CD4-positive, alpha-beta T cell (primary cell): Measurements from ENCODE around the gene MAGI1. TPM values are rescaled to one million over a fixed set of nuclear protein-coding genes. Genes with fewer than 3 reads are reported as not detected.

Experiments used
- ATAC-seq: fragments of 200-7000 bp; cut with Tn5 transposase; one replicate; pipeline ENCODE4 v1.10.0; 2022; ENCODE audit warnings: mild to moderate bottlenecking; ENCODE audit not compliant: poor library complexity
- CTCF ChIA-PET: fragments of 350-600 bp; sonication (Branson Sonifier 250); formaldehyde crosslinking; loops from one replicate; lab custom pipeline; 2021; ENCODE audit warnings: antibody characterized with exemption, inconsistent platforms; lab: Charles Lee
- POLR2A ChIA-PET: fragments of 350-600 bp; sonication (Branson Sonifier 250); formaldehyde crosslinking; loops from one replicate; lab custom pipeline; 2021; ENCODE audit warnings: antibody characterized with exemption, inconsistent platforms; lab: Charles Lee
- DNase-seq, 14 experiments: peaks; one replicate each; pipeline ENCODE4 v3.0.0-alpha.2; 2013 to 2020; ENCODE audit warnings: mixed read lengths in 2 of 14
- H3K27ac ChIP-seq, 2 donors: one replicate each; pipeline versions ENCODE4 v1.5.1 to v1.7.0; 2013; ENCODE audit warnings: low read length in 2 of 2, low read depth in 1 of 2, mild to moderate bottlenecking in 1 of 2
- H3K27me3 ChIP-seq, 2 experiments: 1 replicate in 1 of 2; 2 replicates in 1 of 2; pipeline versions ENCODE4 v1.6.1 to v1.7.0; 2013; ENCODE audit warnings: low read length in 2 of 2, control low read depth in 1 of 2, mild to moderate bottlenecking in 1 of 2, moderate library complexity in 1 of 2; ENCODE audit not compliant: insufficient read depth in 2 of 2, control insufficient read depth in 1 of 2
- H3K36me3 ChIP-seq: one replicate; pipeline ENCODE4 v1.6.1; 2013; ENCODE audit warnings: low read length, control low read depth; ENCODE audit not compliant: insufficient read depth
- H3K4me1 ChIP-seq: one replicate; pipeline ENCODE4 v1.6.1; 2013; ENCODE audit warnings: low read length, control low read depth; ENCODE audit not compliant: insufficient read depth
- H3K4me3 ChIP-seq: one replicate; pipeline ENCODE4 v1.5.1; 2013; ENCODE audit warnings: mild to moderate bottlenecking, low read length, moderate library complexity
- H3K9me3 ChIP-seq, 2 experiments: 1 replicate in 1 of 2; 2 replicates in 1 of 2; pipeline versions ENCODE4 v1.6.1 to v1.7.0; 2013; ENCODE audit warnings: low read length in 2 of 2, mild to moderate bottlenecking in 2 of 2, control low read depth in 1 of 2, moderate library complexity in 1 of 2; ENCODE audit not compliant: control insufficient read depth in 1 of 2, insufficient read depth in 1 of 2
- H3K27ac Mint-ChIP-seq: one replicate; pipeline ENCODE4 v1.8.0; 2020; ENCODE audit warnings: mixed read lengths
- H3K27me3 Mint-ChIP-seq: one replicate; pipeline ENCODE4 v1.8.0; 2021; ENCODE audit warnings: mixed read lengths
- H3K36me3 Mint-ChIP-seq: one replicate; pipeline ENCODE4 v1.8.0; 2021; ENCODE audit warnings: low read depth, mixed read lengths
- H3K4me1 Mint-ChIP-seq: one replicate; pipeline ENCODE4 v1.8.0; 2021; ENCODE audit warnings: low read depth, mixed read lengths
- H3K4me3 Mint-ChIP-seq: one replicate; pipeline ENCODE4 v1.8.0; 2020; ENCODE audit warnings: mild to moderate bottlenecking, mixed read lengths
- H3K9me3 Mint-ChIP-seq: one replicate; pipeline ENCODE4 v1.8.0; 2020; ENCODE audit warnings: mixed read lengths
- CTCF ChIP-seq: fragments of 200-600 bp; IDR thresholded peaks from one replicate; pipeline ENCODE4 v1.8.0; 2022; ENCODE audit warnings: antibody characterized with exemption, mild to moderate bottlenecking
- intact Hi-C, 2 experiments: fragments of 100-400 bp; cut with DNase I in 1 of 2; cut with micrococcal nuclease in 1 of 2; formaldehyde crosslinking; loops; one replicate each; pipeline versions ENCODE4 v1.15.1 to v1.9.0; 2023 to 2025; cut with DNase I, micrococcal nuclease
- total RNA-seq, 174 experiments: library from RNA in 2 of 174; stranded (reverse) in 2 of 174; gene quantifications; one replicate each; pipeline ENCODE4 v1.2.3 and lab custom pipeline; 2021 to 2026

The MAGI1 gene
- total RNA-seq, 2 experiments from 2014 or later: not detected

DNA sequence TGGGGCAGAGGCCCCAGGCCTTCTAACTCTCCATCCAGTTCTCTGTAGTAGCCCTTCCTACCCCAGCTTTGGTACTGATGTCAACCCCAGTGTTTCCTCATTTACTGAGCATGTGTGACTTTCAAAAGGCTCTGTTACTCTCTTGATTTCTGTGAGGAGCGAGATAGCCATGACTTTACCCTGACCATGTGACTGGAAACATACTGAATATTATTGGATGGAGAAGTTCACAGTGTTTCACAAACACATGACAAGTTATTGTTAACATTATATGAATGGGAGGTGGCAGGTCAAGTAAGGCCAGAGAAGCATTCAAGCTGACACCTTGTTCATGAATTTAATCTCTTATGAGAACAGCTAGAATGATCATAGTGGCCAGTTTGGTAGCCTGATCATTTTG, 53.7 kb downstream of the MAGI1 start:
- intact Hi-C loops: no loop called here
- Histone ChIP-seq H3K27me3 (no peaks in the 10 kb centered on the region), H3K36me3 (no peaks in the 10 kb centered on the region), H3K4me1 (no peaks in the 10 kb centered on the region), H3K4me3 (no peak overlapping the region), H3K27ac (no peak overlapping the region), H3K9me3 (no peaks in the 10 kb centered on the region)
- TF ChIP-seq CTCF: no peak
- POLR2A ChIA-PET: no interaction called here
- no peak for ATAC-seq
- no peak overlapping the region for H3K27ac Mint-ChIP-seq
- no peaks in the 10 kb centered on the region for H3K4me1 Mint-ChIP-seq
- no peak overlapping the region for H3K4me3 Mint-ChIP-seq
- peaks cover 6% of the 10 kb centered on the region for H3K27me3 Mint-ChIP-seq
- H3K9me3 Mint-ChIP-seq: no peaks in the 10 kb centered on the region
- CTCF ChIA-PET: interaction anchor here (1.6 kb wide), 1 partner anchor 11 kb away, joined by 4 read pairs; no protein-coding TSS in a partner anchor
- no peaks in the 10 kb centered on the region for H3K36me3 Mint-ChIP-seq
- no peak for DNase-seq

DNA sequence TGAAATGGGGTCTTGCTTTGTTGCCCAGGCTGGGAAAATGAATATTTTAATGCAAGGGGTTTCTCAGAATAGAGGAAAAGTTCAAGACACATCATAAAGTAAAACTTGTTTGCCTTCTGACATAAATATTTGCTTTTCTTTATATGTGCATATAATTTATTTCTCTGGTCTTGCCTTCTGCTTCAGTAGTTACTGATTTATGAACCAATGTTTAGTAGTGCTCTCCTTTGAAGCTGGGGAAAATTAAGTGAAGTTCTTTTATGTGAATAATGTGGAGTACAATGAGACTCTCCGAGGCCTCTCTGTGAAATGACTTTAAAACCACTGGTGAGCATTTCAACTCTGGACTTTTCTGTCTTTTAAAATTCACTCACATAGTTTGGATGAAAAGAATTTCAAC, 55.6 kb downstream of the MAGI1 start:
- no peaks in the 10 kb centered on the region for H3K4me1 Mint-ChIP-seq

DNA sequence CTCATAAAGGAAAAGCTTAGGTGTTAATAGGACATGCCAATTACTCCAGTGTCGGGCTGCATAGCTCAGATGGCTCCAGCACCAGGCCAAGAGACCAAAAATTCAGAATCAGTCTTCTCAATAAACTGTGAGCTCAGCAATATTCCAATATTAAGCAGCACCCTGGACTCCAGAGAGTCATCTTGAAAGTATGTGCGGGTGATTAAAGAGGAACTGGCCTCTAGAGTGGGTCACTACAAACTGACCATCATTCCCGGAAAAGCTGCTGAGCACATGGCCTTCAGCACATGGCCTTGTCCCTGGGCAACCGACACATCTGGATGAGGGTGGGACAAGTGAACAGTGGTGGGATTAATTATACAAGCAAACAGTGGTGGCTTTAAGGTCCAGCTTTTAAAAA, 59.0 kb downstream of the MAGI1 start:
- Histone ChIP-seq H3K27me3 (no peaks in the 10 kb centered on the region), H3K4me1 (no peaks in the 10 kb centered on the region), H3K4me3 (no peak overlapping the region), H3K27ac (no peak overlapping the region), H3K9me3 (no peaks in the 10 kb centered on the region), H3K36me3 (no peaks in the 10 kb centered on the region)
- no peaks in the 10 kb centered on the region for H3K36me3 Mint-ChIP-seq
- no peaks in the 10 kb centered on the region for H3K9me3 Mint-ChIP-seq
- no peaks in the 10 kb centered on the region for H3K4me1 Mint-ChIP-seq
- no peak for ATAC-seq
- ChIA-PET CTCF (no interaction called here), POLR2A (no interaction called here)
- no peak overlapping the region for H3K4me3 Mint-ChIP-seq
- no peak for DNase-seq
- intact Hi-C loops: no loop called here
- H3K27ac Mint-ChIP-seq: no peak overlapping the region
- H3K27me3 Mint-ChIP-seq: peaks cover 4% of the 10 kb centered on the region
- no peak for TF ChIP-seq CTCF

More for the DNA sequence above, 55.6 kb downstream of the MAGI1 start:
- ATAC-seq (no peak), DNase-seq (no peak)
- no peak overlapping the region for H3K27ac ChIP-seq
- Mint-ChIP-seq H3K9me3 (no peaks in the 10 kb centered on the region), H3K27ac (no peak overlapping the region), H3K27me3 (peaks cover 7% of the 10 kb centered on the region), H3K4me3 (no peak overlapping the region), H3K36me3 (no peaks in the 10 kb centered on the region)
- no peaks in the 10 kb centered on the region for H3K4me1 ChIP-seq
- H3K27me3 ChIP-seq: no peaks in the 10 kb centered on the region
- TF ChIP-seq CTCF: no peak
- no peak overlapping the region for H3K4me3 ChIP-seq
- CTCF ChIA-PET: no interaction called here
- POLR2A ChIA-PET: no interaction called here
- no peaks in the 10 kb centered on the region for H3K36me3 ChIP-seq
- intact Hi-C loops: no loop called here
- no peaks in the 10 kb centered on the region for H3K9me3 ChIP-seq
